Kidney (tissue), 14 donors: ENCODE measurements around the gene MEIS2. TPM values are rescaled to one million over a fixed set of nuclear protein-coding genes. Genes with fewer than 3 reads are reported as not detected.
A peak's percentile ranks its signal among the peaks of the same experiment; 100 is the strongest.

Source experiments
- DNase-seq, 5 donors: peaks; one replicate each; pipeline ENCODE4 v3.0.0-alpha.2; 2013 to 2020
- FAIRE-seq: peaks from 2 replicates; lab custom pipeline; 2012; peaks lifted over from hg19 to GRCh38; lab: Jason Lieb, UNC
- H3K27ac ChIP-seq, 2 donors: one replicate each; pipeline ENCODE4 v1.7.0; 2013; ENCODE audit warnings: low read depth in 2 of 2, low read length in 2 of 2, inconsistent platforms in 1 of 2
- H3K27me3 ChIP-seq: one replicate; pipeline ENCODE4 v1.7.1; 2013; ENCODE audit warnings: low read length, inconsistent platforms; ENCODE audit not compliant: control insufficient read depth, insufficient read depth
- H3K36me3 ChIP-seq, 3 donors: one replicate each; pipeline versions ENCODE4 v1.7.0 to v1.7.1; 2013; ENCODE audit warnings: low read length in 3 of 3, control low read depth in 1 of 3, inconsistent platforms in 1 of 3; ENCODE audit not compliant: insufficient read depth in 3 of 3, control insufficient read depth in 2 of 3
- H3K4me1 ChIP-seq, 3 donors: one replicate each; pipeline versions ENCODE4 v1.7.0 to v1.7.1; 2013; ENCODE audit warnings: low read length in 3 of 3, inconsistent platforms in 1 of 3, low read depth in 1 of 3; ENCODE audit not compliant: control insufficient read depth in 2 of 3, insufficient read depth in 2 of 3
- H3K4me3 ChIP-seq, 3 donors: one replicate each; pipeline versions ENCODE4 v1.7.0 to v1.8.1; 2013; ENCODE audit warnings: low read length in 3 of 3, control low read depth in 1 of 3, inconsistent platforms in 1 of 3
- H3K9ac ChIP-seq, 3 donors: one replicate each; pipeline versions ENCODE4 v1.7.0 to v1.7.1; 2013; ENCODE audit warnings: low read length in 3 of 3, control low read depth in 1 of 3, inconsistent platforms in 1 of 3
- H3K9me3 ChIP-seq, 3 donors: one replicate each; pipeline versions ENCODE4 v1.7.0 to v1.7.1; 2013; ENCODE audit warnings: low read length in 3 of 3, control low read depth in 1 of 3, inconsistent platforms in 1 of 3; ENCODE audit not compliant: control insufficient read depth in 2 of 3, insufficient read depth in 1 of 3
- intact Hi-C: fragments of 100-400 bp; cut with DNase I; formaldehyde crosslinking; loops from one replicate; pipeline ENCODE4 v1.11.1; 2022
- polyA plus RNA-seq: library from polyadenylated mRNA; stranded (reverse); fragments of 350-450 nt; fragmentation: Illumina TruSeq; extraction: RNeasy Lipid Tissue Mini Kit (QIAGEN cat#74804); gene quantifications from one replicate; pipeline ENCODE4 v1.2.3, GENCODE V29; 2014; ENCODE audit warnings: low read depth, low replicate concordance; ENCODE audit not compliant: insufficient read depth
- total RNA-seq: library from RNA; stranded (reverse); fragmentation: NEBNext Ultra II Directional; extraction: Animal tissue kit (Norgen Biotek cat#: 25700); gene quantifications from one replicate; pipeline ENCODE4 v1.2.1, GENCODE V29; 2021
- TF ChIP-seq, protein P1 (sequence below): IDR thresholded peaks from 3 replicates; pipeline ENCODE4 v1.5.1; 2012; ENCODE audit warnings: mild to moderate bottlenecking, moderate library complexity, borderline replicate concordance; ENCODE audit not compliant: insufficient read depth; ENCODE audit errors: extremely low read depth
- donor health status: control.
- donor health status: control.
- donor health status: control.
- donor health status: control.
- donor health status: control.
- donor health status: DM: yes; HTN: yes; CAD: no.
- donor health status: Normal renal cell carcinoma (clear cell type).

Gene MEIS2
- total and polyA plus RNA-seq, 2 donors from 2014 or later = 14.7 to 50.9 TPM

DNA sequence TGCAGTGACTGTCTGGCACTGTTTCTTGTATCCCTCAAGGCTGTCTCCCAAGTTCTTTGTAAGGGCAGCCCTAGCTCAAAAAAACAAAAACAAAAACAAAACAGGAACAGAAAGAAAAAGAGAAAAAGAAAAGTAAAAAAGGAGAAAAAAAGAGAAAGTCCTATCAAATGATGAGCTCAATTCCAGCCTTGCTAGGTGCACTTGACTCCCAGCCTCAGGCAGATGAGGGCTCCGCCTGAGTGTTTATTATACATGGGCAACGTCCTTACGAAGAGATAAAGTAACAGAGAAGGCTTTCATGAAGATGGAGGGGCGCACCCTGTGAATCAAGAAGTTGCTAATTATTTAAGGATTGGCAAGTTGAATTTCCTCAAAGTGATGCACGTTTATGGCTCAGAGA lies 175.3 kb downstream of the MEIS2 start:
- H3K4me3 ChIP-seq = no peak overlapping the region
- DNase-seq = no peak
- H3K9ac ChIP-seq = no peak overlapping the region
- H3K27ac ChIP-seq = no peak overlapping the region
- TF ChIP-seq, protein P1, sequence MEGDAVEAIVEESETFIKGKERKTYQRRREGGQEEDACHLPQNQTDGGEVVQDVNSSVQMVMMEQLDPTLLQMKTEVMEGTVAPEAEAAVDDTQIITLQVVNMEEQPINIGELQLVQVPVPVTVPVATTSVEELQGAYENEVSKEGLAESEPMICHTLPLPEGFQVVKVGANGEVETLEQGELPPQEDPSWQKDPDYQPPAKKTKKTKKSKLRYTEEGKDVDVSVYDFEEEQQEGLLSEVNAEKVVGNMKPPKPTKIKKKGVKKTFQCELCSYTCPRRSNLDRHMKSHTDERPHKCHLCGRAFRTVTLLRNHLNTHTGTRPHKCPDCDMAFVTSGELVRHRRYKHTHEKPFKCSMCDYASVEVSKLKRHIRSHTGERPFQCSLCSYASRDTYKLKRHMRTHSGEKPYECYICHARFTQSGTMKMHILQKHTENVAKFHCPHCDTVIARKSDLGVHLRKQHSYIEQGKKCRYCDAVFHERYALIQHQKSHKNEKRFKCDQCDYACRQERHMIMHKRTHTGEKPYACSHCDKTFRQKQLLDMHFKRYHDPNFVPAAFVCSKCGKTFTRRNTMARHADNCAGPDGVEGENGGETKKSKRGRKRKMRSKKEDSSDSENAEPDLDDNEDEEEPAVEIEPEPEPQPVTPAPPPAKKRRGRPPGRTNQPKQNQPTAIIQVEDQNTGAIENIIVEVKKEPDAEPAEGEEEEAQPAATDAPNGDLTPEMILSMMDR = no peak
- FAIRE-seq = no peak
- intact Hi-C loops = no loop called here
- no peaks in the 10 kb centered on the region for H3K27me3 ChIP-seq
- H3K9me3 ChIP-seq = no peaks in the 10 kb centered on the region
- no peaks in the 10 kb centered on the region for H3K4me1 ChIP-seq
- no peaks in the 10 kb centered on the region for H3K36me3 ChIP-seq

DNA sequence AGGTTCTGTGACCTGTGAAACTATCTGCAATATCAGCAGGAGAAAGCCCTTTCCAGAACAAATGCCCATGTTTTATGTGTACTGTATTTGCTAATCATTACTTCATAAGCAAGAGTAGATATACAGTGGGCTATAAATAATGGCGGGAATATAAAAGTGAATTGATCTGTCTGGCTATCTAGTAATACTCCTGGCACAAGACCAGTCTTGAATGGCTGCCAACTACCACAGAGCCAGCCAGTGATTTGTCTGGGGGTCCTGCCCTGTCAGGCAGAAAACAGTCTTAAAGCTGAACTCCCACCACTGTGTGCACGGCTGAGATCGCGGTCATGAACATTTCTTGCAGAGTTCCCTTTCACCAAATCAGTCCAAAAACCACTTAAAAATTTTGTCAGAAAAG lies 176.3 kb downstream of the MEIS2 start:
- DNase-seq = peak in 1 of 5 donors; percentile 62
- no peaks in the 10 kb centered on the region for H3K4me1 ChIP-seq
- no peak for FAIRE-seq
- H3K9ac ChIP-seq = no peak overlapping the region
- H3K27ac ChIP-seq = no peak overlapping the region
- H3K4me3 ChIP-seq = no peak overlapping the region
- no peaks in the 10 kb centered on the region for H3K9me3 ChIP-seq
- no peaks in the 10 kb centered on the region for H3K36me3 ChIP-seq
- intact Hi-C loops = no loop called here
- H3K27me3 ChIP-seq = no peaks in the 10 kb centered on the region
- TF ChIP-seq, protein P1 = no peak

DNA sequence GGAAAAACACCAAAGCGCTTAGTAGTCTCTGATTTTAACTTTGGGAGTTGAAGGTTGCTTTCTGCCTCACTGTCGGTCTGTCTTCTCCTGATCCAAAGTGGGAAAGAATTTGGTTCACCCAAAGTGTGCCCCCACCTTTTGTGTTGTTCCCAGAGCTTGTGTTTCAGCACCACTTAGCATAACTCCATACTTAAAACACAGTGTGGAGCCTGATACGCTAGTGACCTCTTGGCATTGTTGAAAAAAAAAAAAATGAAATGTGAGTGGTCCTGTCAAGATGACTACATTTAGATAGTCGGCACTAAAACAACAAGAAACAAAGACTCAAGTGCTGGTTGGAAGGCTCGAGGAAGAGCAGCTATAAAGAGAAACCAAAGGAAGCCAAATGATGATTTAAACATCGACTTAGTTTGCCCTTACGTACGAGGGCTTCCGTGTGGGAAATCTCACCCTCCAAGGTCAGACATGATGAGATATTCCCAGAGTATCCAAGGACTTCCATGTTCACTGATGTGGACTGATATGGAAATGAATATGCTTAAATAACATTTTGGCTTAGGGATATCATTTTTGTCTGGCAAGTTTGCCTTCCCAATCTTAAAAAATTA lies 178.8 kb downstream of the MEIS2 start:
- Histone ChIP-seq H3K27ac (peak overlapping the region in 1 of 2 donors; percentile 49), H3K27me3 (no peaks in the 10 kb centered on the region), H3K4me1 (no peaks in the 10 kb centered on the region), H3K4me3 (no peak overlapping the region), H3K9ac (no peak overlapping the region), H3K36me3 (no peaks in the 10 kb centered on the region), H3K9me3 (no peaks in the 10 kb centered on the region)
- intact Hi-C loops = no loop called here
- no peak for FAIRE-seq
- TF ChIP-seq, protein P1 = no peak
- no peak for DNase-seq
